Subcutaneous preadipocyte (primary cell): ENCODE measurements around the gene PLXNB2. TPM values are rescaled to one million over a fixed set of nuclear protein-coding genes. Genes with fewer than 3 reads are reported as not detected.

Experiments
- total RNA-seq: library from RNA; depleted of rRNA; stranded (reverse); fragments of >200 nt; gene quantifications from 2 replicates; pipeline ENCODE4 v1.2.3, GENCODE V29; 2012

Gene PLXNB2
- total RNA-seq, result 81.7 and 93.0 TPM in 2 replicates

GRCh38 chr22:50306753-50307749 lies at the start of gene PLXNB2:
PLXNB2 (minus strand) TSS chr22:50307646; CDS start chr22:50290584, 17,062 bp downstream.

GRCh38 chr22:50342651-50343540 lies 35.5 kb upstream of the PLXNB2 start, which contains the start of gene PPP6R2:
PPP6R2 (plus strand) TSS chr22:50343327; CDS start chr22:50393909, 50,582 bp downstream.

GRCh38 chr22:50326956-50327710 lies 19.7 kb upstream of the PLXNB2 start, which contains the start of gene DENND6B:
DENND6B (minus strand) TSS chr22:50327012; CDS start chr22:50326988, 24 bp downstream.

GRCh38 chr22:50269970-50270665 lies 37.3 kb downstream of the PLXNB2 start, which contains the start of gene MAPK11:
MAPK11 (minus strand) TSS chr22:50270380; CDS start chr22:50270292, 88 bp downstream.

GRCh38 chr22:50261615-50262459 lies 45.6 kb downstream of the PLXNB2 start, which contains the start of gene MAPK12:
MAPK12 (minus strand) TSS chr22:50261683; CDS start chr22:50261509, 174 bp downstream.

GRCh38 chr22:50250555-50251476 lies 56.6 kb downstream of the PLXNB2 start, which contains the start of gene HDAC10:
HDAC10 (minus strand) TSS chr22:50251265; CDS start chr22:50251032, 233 bp downstream.

GRCh38 chr22:50244420-50245213 lies 62.8 kb downstream of the PLXNB2 start, which contains the start of gene TUBGCP6:
TUBGCP6 (minus strand) TSS chr22:50245023; CDS start chr22:50244459, 564 bp downstream.

Other genes with a start within 250 kb of the PLXNB2 start
- not detected in 2 replicates for gene TTLL8, start 249.3 kb downstream of the PLXNB2 start, total RNA-seq
- gene MLC1, start 222.2 kb downstream of the PLXNB2 start, total RNA-seq, result not detected in 2 replicates
- 0.37 and 0.59 TPM in 2 replicates for gene MOV10L1, start 217.6 kb downstream of the PLXNB2 start, total RNA-seq
- gene PANX2, start 136.9 kb downstream of the PLXNB2 start, total RNA-seq, result under 0.01 and 0.37 TPM in 2 replicates
- gene TRABD, start 121.7 kb downstream of the PLXNB2 start, total RNA-seq, result 24.3 and 34.2 TPM in 2 replicates
- 19.5 and 22.3 TPM in 2 replicates for gene SELENOO, start 106.6 kb downstream of the PLXNB2 start, total RNA-seq
- gene TUBGCP6, start 62.6 kb downstream of the PLXNB2 start, total RNA-seq, result 27.9 and 28.5 TPM in 2 replicates
- 19.1 and 22.5 TPM in 2 replicates for gene HDAC10, start 56.4 kb downstream of the PLXNB2 start, total RNA-seq
- gene MAPK12, start 46.0 kb downstream of the PLXNB2 start, total RNA-seq, result 24.3 and 34.8 TPM in 2 replicates
- gene MAPK11, start 37.3 kb downstream of the PLXNB2 start, total RNA-seq, result 2.5 and 4.4 TPM in 2 replicates
- gene DENND6B, start 19.4 kb upstream of the PLXNB2 start, total RNA-seq, result 0.39 and 2.2 TPM in 2 replicates
- 41.2 and 48.7 TPM in 2 replicates for gene PPP6R2, start 35.7 kb upstream of the PLXNB2 start, total RNA-seq
- gene SBF1, start 167.4 kb upstream of the PLXNB2 start, total RNA-seq, result 63.6 and 76.8 TPM in 2 replicates
- 0.39 and 2.2 TPM in 2 replicates for gene ADM2, start 173.9 kb upstream of the PLXNB2 start, total RNA-seq
- gene MIOX, start 179.2 kb upstream of the PLXNB2 start, total RNA-seq, result 0.20 TPM in 1 of 2 replicates, not detected in the other
- 32.3 and 36.9 TPM in 2 replicates for gene LMF2, start 200.1 kb upstream of the PLXNB2 start, total RNA-seq
- 35.3 and 49.5 TPM in 2 replicates for gene NCAPH2, start 200.6 kb upstream of the PLXNB2 start, total RNA-seq
- 2.7 and 5.1 TPM in 2 replicates for gene SCO2, start 218.0 kb upstream of the PLXNB2 start, total RNA-seq
- 24.2 and 45.9 TPM in 2 replicates for gene TYMP, start 222.4 kb upstream of the PLXNB2 start, total RNA-seq
- not detected in 2 replicates for gene KLHDC7B, start 238.3 kb upstream of the PLXNB2 start, total RNA-seq